ENCODE results near the gene SGCB. TPM values are rescaled to one million over a fixed set of nuclear protein-coding genes. Genes with fewer than 3 reads are reported as not detected.
A peak's percentile ranks its signal among the peaks of the same experiment; 100 is the strongest.

SGCB gene
- polyA plus RNA-seq, 3 donors from 2014 or later = 0.31 to 1.4 (median 0.48) TPM

- H3K4me1 Mint-ChIP-seq = peaks cover 6 to 7% of the 10 kb centered on the region in 2 donors
- H3K9me3 Mint-ChIP-seq = peaks cover 0 to 24% (median under 1%) of the 10 kb centered on the region in 6 donors
- H3K4me3 Mint-ChIP-seq = peak within 1 kb of the TSS in 1 of 5 donors; percentile 26
- peaks cover 22 to 35% (median 30%) of the 10 kb centered on the region in 3 donors for H3K27me3 Mint-ChIP-seq (ENCODE audit: low read depth in 3 of 3)
- peaks cover 0 to 4% (median 0%) of the 10 kb centered on the region in 3 donors for H3K36me3 Mint-ChIP-seq
- DNase-seq = no peak
- no peak within 1 kb of the TSS for H3K27ac Mint-ChIP-seq
Measured at GRCh38 chr4:52051213-52051614, 13.1 kb upstream of the SGCB start, which contains the start of gene SPATA18. Gene SPATA18, plus strand, starts transcription at chr4:52051304. Its CDS starts 401 bp downstream, at chr4:52051705.

- H3K27me3 Mint-ChIP-seq (ENCODE audit: low read depth in 3 of 3) = peaks cover 20 to 35% (median 27%) of the 10 kb centered on the region in 3 donors
- H3K4me3 Mint-ChIP-seq = no peak overlapping the region
Measured at GRCh38 chr4:52049266-52049665, 11.2 kb upstream of the SGCB start.

GRCh38 chr4:52045028-52045427 is 6.9 kb upstream of the SGCB start:
- H3K9me3 Mint-ChIP-seq = peaks cover 0 to 6% (median 0%) of the 10 kb centered on the region in 6 donors
- H3K4me1 Mint-ChIP-seq = no peaks in the 10 kb centered on the region
- peaks cover 0 to 4% (median 0%) of the 10 kb centered on the region in 3 donors for H3K36me3 Mint-ChIP-seq
- no peak overlapping the region for H3K4me3 Mint-ChIP-seq
- no peak overlapping the region for H3K27ac Mint-ChIP-seq
- peaks cover 5 to 13% (median 11%) of the 10 kb centered on the region in 3 donors for H3K27me3 Mint-ChIP-seq (ENCODE audit: low read depth in 3 of 3)
- no peak for DNase-seq

More at GRCh38 chr4:52049266-52049665, 11.2 kb upstream of the SGCB start:
- no peak overlapping the region for H3K27ac Mint-ChIP-seq
- DNase-seq = no peak
- H3K4me1 Mint-ChIP-seq = peaks cover 6 to 7% of the 10 kb centered on the region in 2 donors
- peaks cover 0 to 4% (median 0%) of the 10 kb centered on the region in 3 donors for H3K36me3 Mint-ChIP-seq
- peaks cover 0 to 24% (median 2%) of the 10 kb centered on the region in 6 donors for H3K9me3 Mint-ChIP-seq

- Mint-ChIP-seq H3K27ac (peak overlapping the region in 1 of 6 donors; percentile 82), H3K27me3 (ENCODE audit: low read depth in 3 of 3) (peaks cover 4 to 10% (median 5%) of the 10 kb centered on the region in 3 donors), H3K4me3 (peak overlapping the region; percentile 72 to 88 (median 80)), H3K36me3 (no peaks in the 10 kb centered on the region), H3K4me1 (peaks cover 14 to 28% of the 10 kb centered on the region in 2 donors), H3K9me3 (peaks cover 0 to 1% (median 0%) of the 10 kb centered on the region in 6 donors)
- DNase-seq = peak in 1 of 3 donors; percentile 2
Measured at GRCh38 chr4:52037689-52038102, 403 bp downstream of the SGCB start.

- no peak for DNase-seq
- Mint-ChIP-seq H3K4me3 (peak overlapping the region; percentile 72 to 88 (median 80)), H3K27me3 (ENCODE audit: low read depth in 3 of 3) (peaks cover 4 to 10% (median 5%) of the 10 kb centered on the region in 3 donors), H3K36me3 (no peaks in the 10 kb centered on the region), H3K9me3 (peaks cover 0 to 1% (median 0%) of the 10 kb centered on the region in 6 donors), H3K4me1 (peaks cover 14 to 28% of the 10 kb centered on the region in 2 donors), H3K27ac (peak overlapping the region in 1 of 6 donors; percentile 82)
Measured at GRCh38 chr4:52036886-52037530, 1.1 kb downstream of the SGCB start.

- H3K9me3 Mint-ChIP-seq = peaks cover 0 to 1% (median 0%) of the 10 kb centered on the region in 6 donors
- peaks cover 4 to 10% (median 5%) of the 10 kb centered on the region in 3 donors for H3K27me3 Mint-ChIP-seq (ENCODE audit: low read depth in 3 of 3)
- H3K27ac Mint-ChIP-seq = no peak overlapping the region
- no peak for DNase-seq
- no peaks in the 10 kb centered on the region for H3K36me3 Mint-ChIP-seq
- no peak overlapping the region for H3K4me3 Mint-ChIP-seq
- peaks cover 14 to 28% of the 10 kb centered on the region in 2 donors for H3K4me1 Mint-ChIP-seq
Measured at GRCh38 chr4:52035190-52035589, 2.9 kb downstream of the SGCB start.

GRCh38 chr4:52032005-52032404 is 6.1 kb downstream of the SGCB start:
- DNase-seq = no peak
- H3K27me3 Mint-ChIP-seq (ENCODE audit: low read depth in 3 of 3) = peaks cover 0 to 4% (median 4%) of the 10 kb centered on the region in 3 donors
- peaks cover under 1 to 4% of the 10 kb centered on the region in 2 donors for H3K4me1 Mint-ChIP-seq
- H3K27ac Mint-ChIP-seq = no peak overlapping the region
- no peaks in the 10 kb centered on the region for H3K36me3 Mint-ChIP-seq
- H3K4me3 Mint-ChIP-seq = no peak overlapping the region
- peaks cover 0 to 1% (median 0%) of the 10 kb centered on the region in 6 donors for H3K9me3 Mint-ChIP-seq

- no peak overlapping the region for H3K4me3 Mint-ChIP-seq
- no peak for DNase-seq
- no peak overlapping the region for H3K27ac Mint-ChIP-seq
- peaks cover 0 to 5% (median 0%) of the 10 kb centered on the region in 3 donors for H3K27me3 Mint-ChIP-seq (ENCODE audit: low read depth in 3 of 3)
- no peaks in the 10 kb centered on the region for H3K9me3 Mint-ChIP-seq
- H3K36me3 Mint-ChIP-seq = no peaks in the 10 kb centered on the region
- H3K4me1 Mint-ChIP-seq = peaks cover 0 to 2% of the 10 kb centered on the region in 2 donors
Measured at GRCh38 chr4:52028970-52029369, 9.1 kb downstream of the SGCB start.

- no peak for DNase-seq
- H3K27ac Mint-ChIP-seq = no peak within 1 kb of the TSS
Measured at GRCh38 chr4:52019936-52020657, 18.0 kb downstream of the SGCB start, which contains the start of gene LRRC66. Gene LRRC66, minus strand, starts transcription at chr4:52020363. Its CDS starts 2,750 bp downstream, at chr4:52017613.

GRCh38 chr4:52017814-52018213 is 20.3 kb downstream of the SGCB start:
- DNase-seq = no peak
- H3K36me3 Mint-ChIP-seq = no peaks in the 10 kb centered on the region
- peaks cover 0 to 5% of the 10 kb centered on the region in 2 donors for H3K4me1 Mint-ChIP-seq
- no peaks in the 10 kb centered on the region for H3K9me3 Mint-ChIP-seq
- no peak overlapping the region for H3K27ac Mint-ChIP-seq
- no peak overlapping the region for H3K4me3 Mint-ChIP-seq
- no peaks in the 10 kb centered on the region for H3K27me3 Mint-ChIP-seq (ENCODE audit: low read depth in 3 of 3)

More at GRCh38 chr4:52019936-52020657, 18.0 kb downstream of the SGCB start, which contains the start of gene LRRC66:
- no peaks in the 10 kb centered on the region for H3K27me3 Mint-ChIP-seq (ENCODE audit: low read depth in 3 of 3)
- no peak within 1 kb of the TSS for H3K4me3 Mint-ChIP-seq
- H3K36me3 Mint-ChIP-seq = no peaks in the 10 kb centered on the region
- H3K4me1 Mint-ChIP-seq = peaks cover 0 to 5% of the 10 kb centered on the region in 2 donors
- no peaks in the 10 kb centered on the region for H3K9me3 Mint-ChIP-seq

- Mint-ChIP-seq H3K4me3 (no peak overlapping the region), H3K9me3 (no peaks in the 10 kb centered on the region), H3K27ac (no peak overlapping the region), H3K27me3 (ENCODE audit: low read depth in 3 of 3) (no peaks in the 10 kb centered on the region), H3K36me3 (no peaks in the 10 kb centered on the region), H3K4me1 (peaks cover 0 to 5% of the 10 kb centered on the region in 2 donors)
- DNase-seq = no peak
Measured at GRCh38 chr4:52016981-52017380, 21.1 kb downstream of the SGCB start.

GRCh38 chr4:52015366-52015765 is 22.7 kb downstream of the SGCB start:
- H3K27ac Mint-ChIP-seq = no peak overlapping the region
- H3K4me3 Mint-ChIP-seq = no peak overlapping the region
- H3K36me3 Mint-ChIP-seq = no peaks in the 10 kb centered on the region
- H3K27me3 Mint-ChIP-seq (ENCODE audit: low read depth in 3 of 3) = no peaks in the 10 kb centered on the region
- no peaks in the 10 kb centered on the region for H3K9me3 Mint-ChIP-seq
- no peak for DNase-seq
- H3K4me1 Mint-ChIP-seq = peaks cover 0 to 5% of the 10 kb centered on the region in 2 donors

- DNase-seq = no peak
- no peak overlapping the region for H3K4me3 Mint-ChIP-seq
- peaks cover 0 to 5% of the 10 kb centered on the region in 2 donors for H3K4me1 Mint-ChIP-seq
- H3K27ac Mint-ChIP-seq = no peak overlapping the region
- H3K27me3 Mint-ChIP-seq (ENCODE audit: low read depth in 3 of 3) = no peaks in the 10 kb centered on the region
- no peaks in the 10 kb centered on the region for H3K9me3 Mint-ChIP-seq
- no peaks in the 10 kb centered on the region for H3K36me3 Mint-ChIP-seq
Measured at GRCh38 chr4:52014903-52015302, 23.2 kb downstream of the SGCB start.

GRCh38 chr4:52012651-52013050 is 25.4 kb downstream of the SGCB start:
- Mint-ChIP-seq H3K27me3 (ENCODE audit: low read depth in 3 of 3) (no peaks in the 10 kb centered on the region), H3K4me3 (no peak overlapping the region), H3K9me3 (no peaks in the 10 kb centered on the region), H3K27ac (peak overlapping the region in 1 of 6 donors; percentile 25), H3K36me3 (no peaks in the 10 kb centered on the region), H3K4me1 (no peaks in the 10 kb centered on the region)
- no peak for DNase-seq
